MCF 10A (cell line): ENCODE measurements around the gene PCCA. TPM values are rescaled to one million over a fixed set of nuclear protein-coding genes. Genes with fewer than 3 reads are reported as not detected.
"Not testable (repeated sequence)": the region's sequence is repeated elsewhere in the genome, so short reads cannot be mapped to it uniquely, and the experiment has no call there.

ENCODE experiments used
- BruUV-seq: library from RNA; stranded (reverse); fragments of 400-500 nt; replicated peaks from 2 replicates; lab custom pipeline; 2021; lab: Mats Ljungman, UMichigan
- CTCF ChIA-PET: fragments of 300-600 bp; sonication (Branson Sonifier 250); formaldehyde crosslinking; extraction: SDS; loops from one replicate; lab custom pipeline; 2021; ENCODE audit warnings: antibody characterized with exemption, inconsistent platforms; lab: Yijun Ruan, JAX
- POLR2A ChIA-PET: fragments of 300-600, 350-650 bp; sonication (Branson Sonifier 250); formaldehyde crosslinking; extraction: SDS; loops from one replicate; lab custom pipeline; 2020; ENCODE audit warnings: antibody characterized with exemption, inconsistent platforms; lab: Yijun Ruan, JAX
- DNase-seq: peaks from one replicate; pipeline ENCODE4 v3.0.0-alpha.2; 2018; ENCODE audit not compliant: unreplicated experiment
- H3K27ac Mint-ChIP-seq: one replicate; pipeline ENCODE4 v1.8.0; 2022; ENCODE audit warnings: mild to moderate bottlenecking, low read depth, mixed read lengths; ENCODE audit not compliant: unreplicated experiment
- H3K27me3 Mint-ChIP-seq: one replicate; pipeline ENCODE4 v1.8.0; 2022; ENCODE audit warnings: mixed read lengths; ENCODE audit not compliant: insufficient read depth, unreplicated experiment
- H3K36me3 Mint-ChIP-seq: one replicate; pipeline ENCODE4 v1.8.0; 2022; ENCODE audit warnings: mild to moderate bottlenecking, moderate library complexity, mixed read lengths; ENCODE audit not compliant: insufficient read depth, unreplicated experiment
- H3K4me1 Mint-ChIP-seq: one replicate; pipeline ENCODE4 v1.8.0; 2022; ENCODE audit warnings: mixed read lengths; ENCODE audit not compliant: insufficient read depth, unreplicated experiment
- H3K4me3 Mint-ChIP-seq: one replicate; pipeline ENCODE4 v1.8.0; 2022; ENCODE audit warnings: mild to moderate bottlenecking, moderate library complexity, mixed read lengths; ENCODE audit not compliant: unreplicated experiment
- H3K9me3 Mint-ChIP-seq: one replicate; pipeline ENCODE4 v1.8.0; 2022; ENCODE audit warnings: mixed read lengths; ENCODE audit not compliant: unreplicated experiment
- CTCF ChIP-seq: fragments of 200-600 bp; IDR thresholded peaks from one replicate; pipeline ENCODE4 v1.8.0; 2022; ENCODE audit warnings: antibody characterized with exemption, mild to moderate bottlenecking; ENCODE audit not compliant: unreplicated experiment
- intact Hi-C: fragments of 100-400 bp; cut with micrococcal nuclease; formaldehyde crosslinking; loops from 2 replicates; pipeline ENCODE4 v1.14.1; 2022
- total RNA-seq: library from RNA; stranded (reverse); gene quantifications from 2 replicates; pipeline ENCODE4 v1.2.3, GENCODE V29; 2022

The PCCA gene
- total RNA-seq, 1 experiment from 2014 or later = 23.4 TPM

- Mint-ChIP-seq H3K27ac (peak overlapping the region; percentile 80), H3K9me3 (no peaks in the 10 kb centered on the region), H3K4me1 (peaks cover 21% of the 10 kb centered on the region), H3K36me3 (peaks cover 9% of the 10 kb centered on the region), H3K27me3 (no peaks in the 10 kb centered on the region), H3K4me3 (no peak overlapping the region)
- peak; percentile 63 for DNase-seq
- intact Hi-C loops = no loop called here
- BruUV-seq = no TSS peak
- CTCF ChIA-PET = interaction anchor here (0.6 kb wide), 1 partner anchor 325 kb away, joined by 3 read pairs; no protein-coding TSS in a partner anchor
- TF ChIP-seq CTCF = no peak
- POLR2A ChIA-PET = interaction anchor here (1.0 kb wide), 1 partner anchor 16 kb away, joined by 5 read pairs; no protein-coding TSS in a partner anchor
Measured at GRCh38 chr13:100274942-100275506, 186.1 kb downstream of the PCCA start.

- peak overlapping the region; percentile 34 for H3K4me3 Mint-ChIP-seq
- no peaks in the 10 kb centered on the region for H3K9me3 Mint-ChIP-seq
- ChIA-PET POLR2A (interaction anchor here (1.0 kb wide), 1 partner anchor 17 kb away, joined by 5 read pairs; no protein-coding TSS in a partner anchor), CTCF (interaction anchor here (0.6 kb wide), 1 partner anchor 326 kb away, joined by 3 read pairs; no protein-coding TSS in a partner anchor)
- peaks cover 13% of the 10 kb centered on the region for H3K36me3 Mint-ChIP-seq
- H3K27ac Mint-ChIP-seq = peak overlapping the region; percentile 80
- no TSS peak for BruUV-seq
- DNase-seq = peak; percentile 77
- H3K27me3 Mint-ChIP-seq = no peaks in the 10 kb centered on the region
- intact Hi-C loops = no loop called here
- H3K4me1 Mint-ChIP-seq = peaks cover 26% of the 10 kb centered on the region
- TF ChIP-seq CTCF = no peak
Measured at GRCh38 chr13:100275746-100276145, 186.9 kb downstream of the PCCA start.

DNA sequence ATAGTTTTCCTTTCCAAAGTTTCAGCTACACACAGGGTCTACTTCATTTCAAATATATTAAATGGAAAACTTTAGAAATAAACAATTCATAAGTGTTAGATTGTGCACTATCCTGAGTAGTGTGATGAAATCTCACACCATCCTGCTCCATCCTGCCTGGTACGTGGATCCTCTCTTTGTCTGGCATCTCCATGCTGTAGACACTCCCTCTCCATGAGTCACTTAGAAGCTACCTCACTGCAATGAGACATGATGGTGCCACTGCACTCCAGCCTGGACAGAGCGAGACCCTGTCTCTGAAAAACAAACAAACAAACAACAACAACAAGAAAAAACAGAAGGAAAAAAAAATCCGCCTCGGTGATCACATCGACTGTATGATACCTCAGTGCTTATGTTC is 191.8 kb downstream of the PCCA start:
- TF ChIP-seq CTCF = no peak
- no peaks in the 10 kb centered on the region for H3K27me3 Mint-ChIP-seq
- peaks cover 19% of the 10 kb centered on the region for H3K36me3 Mint-ChIP-seq
- CTCF ChIA-PET = interaction anchor here (1.5 kb wide), 1 partner anchor 625 kb away, joined by 9 read pairs; no protein-coding TSS in a partner anchor
- peaks cover 22% of the 10 kb centered on the region for H3K4me1 Mint-ChIP-seq
- intact Hi-C loops = no loop called here
- no TSS peak for BruUV-seq
- peak overlapping the region; percentile 6 for H3K27ac Mint-ChIP-seq
- no peak overlapping the region for H3K4me3 Mint-ChIP-seq
- H3K9me3 Mint-ChIP-seq = no peaks in the 10 kb centered on the region
- POLR2A ChIA-PET = interaction anchor here (0.8 to 1.2 kb wide), 3 partner anchors 13 to 113 kb away, joined by 3 to 4 read pairs (median 4); no protein-coding TSS in a partner anchor
- DNase-seq = peak; percentile 73

GRCh38 chr13:100282306-100282705 is 193.4 kb downstream of the PCCA start:
- H3K4me1 Mint-ChIP-seq = peaks cover 11% of the 10 kb centered on the region
- peaks cover 12% of the 10 kb centered on the region for H3K36me3 Mint-ChIP-seq
- H3K27ac Mint-ChIP-seq, H3K4me3 Mint-ChIP-seq, H3K9me3 Mint-ChIP-seq, BruUV-seq, POLR2A ChIA-PET, DNase-seq, H3K27me3 Mint-ChIP-seq, intact Hi-C loops, CTCF ChIA-PET: not testable (repeated sequence)
